Neural cell (in vitro differentiated cells): ENCODE data around the gene FAM171A1. TPM values are rescaled to one million over a fixed set of nuclear protein-coding genes. Genes with fewer than 3 reads are reported as not detected.

Experiments used
- H2AFZ ChIP-seq: fragments of 200-600, 300-800 bp; sonication (generic), shearing (Covaris generic); 2 replicates; pipeline ENCODE4 v1.6.0; 2014; ENCODE audit warnings: low read depth, mild to moderate bottlenecking, antibody characterized with exemption, low read length, moderate library complexity
- H3F3A ChIP-seq: fragments of 200-600 bp; shearing (Covaris generic); 2 replicates; pipeline ENCODE4 v1.6.1; 2016; ENCODE audit warnings: mild to moderate bottlenecking, moderate library complexity, mixed read lengths, antibody characterized with exemption, low read length; ENCODE audit not compliant: insufficient read depth, poor library complexity, severe bottlenecking
- H3K27ac ChIP-seq: fragments of 200-600, 300-800 bp; sonication (generic), shearing (Covaris generic); 2 replicates; pipeline ENCODE4 v1.5.1; 2014; ENCODE audit warnings: mild to moderate bottlenecking, low read length, moderate library complexity
- H3K27me3 ChIP-seq: fragments of 300-800, 200-600 bp; sonication (generic), shearing (Covaris generic); 2 replicates; pipeline ENCODE4 v1.6.0; 2014; ENCODE audit warnings: mild to moderate bottlenecking, low read depth, low read length, moderate library complexity; ENCODE audit not compliant: insufficient read depth
- H3K36me3 ChIP-seq: fragments of 300-800, 200-600 bp; sonication (generic), shearing (Covaris generic); 2 replicates; pipeline ENCODE4 v1.5.1; 2014; ENCODE audit warnings: mild to moderate bottlenecking, antibody characterized with exemption, low read length, moderate library complexity; ENCODE audit not compliant: insufficient read depth
- H3K4me2 ChIP-seq: fragments of 300-800, 200-600 bp; sonication (generic), shearing (Covaris generic); 2 replicates; pipeline ENCODE4 v1.6.0; 2014; ENCODE audit warnings: mild to moderate bottlenecking, low read length
- H3K4me3 ChIP-seq: fragments of 300-800, 200-600 bp; sonication (generic), shearing (Covaris generic); 2 replicates; pipeline ENCODE4 v1.5.1; 2014; ENCODE audit warnings: mild to moderate bottlenecking, low read length, moderate library complexity
- H3K79me2 ChIP-seq: fragments of 200-600 bp; shearing (Covaris generic); replicated peaks from 2 replicates; pipeline ENCODE4 v1.6.0; 2014; ENCODE audit warnings: mild to moderate bottlenecking, low read length, moderate library complexity; ENCODE audit not compliant: insufficient read depth
- H3K9ac ChIP-seq: fragments of 300-800, 200-600 bp; sonication (generic), shearing (Covaris generic); 2 replicates; pipeline ENCODE4 v1.6.1; 2016; ENCODE audit warnings: mild to moderate bottlenecking, low read length, mixed read lengths
- H3K9me2 ChIP-seq: fragments of 200-600 bp; shearing (Covaris generic); 2 replicates; pipeline ENCODE4 v1.6.1; 2016; ENCODE audit warnings: mild to moderate bottlenecking, low read length, mixed read lengths; ENCODE audit not compliant: insufficient read depth
- H3K9me3 ChIP-seq: fragments of 200-600, 300-800 bp; sonication (generic), shearing (Covaris generic); 2 replicates; pipeline ENCODE4 v1.6.1; 2016; ENCODE audit warnings: mild to moderate bottlenecking, mixed run types, low read length, moderate library complexity, mixed read lengths
- H4K20me1 ChIP-seq: fragments of 200-600 bp; shearing (Covaris generic); 2 replicates; pipeline ENCODE4 v1.6.1; 2016; ENCODE audit warnings: mild to moderate bottlenecking, mixed run types; ENCODE audit not compliant: insufficient read depth
- EP300 ChIP-seq: fragments of 450-650 bp; conservative IDR thresholded peaks from 2 replicates; pipeline ENCODE4 v1.6.1; 2014; ENCODE audit warnings: antibody characterized with exemption, mild to moderate bottlenecking, moderate library complexity; ENCODE audit not compliant: poor library complexity, severe bottlenecking
- EZH2 ChIP-seq: fragments of 200-600, 300-800 bp; shearing (Covaris generic), sonication (generic); IDR thresholded peaks from 2 replicates; pipeline ENCODE4 v1.6.1; 2014; ENCODE audit warnings: antibody characterized with exemption, low read length, borderline replicate concordance, mild to moderate bottlenecking; ENCODE audit not compliant: insufficient read depth, poor library complexity, severe bottlenecking
- MXI1 ChIP-seq: fragments of 450-650 bp; conservative IDR thresholded peaks from 2 replicates; pipeline ENCODE4 v1.6.1; 2014; ENCODE audit warnings: antibody characterized with exemption, mild to moderate bottlenecking; ENCODE audit not compliant: poor library complexity, severe bottlenecking
- POLR2AphosphoS5 ChIP-seq: IDR thresholded peaks from 2 replicates; pipeline ENCODE4 v1.6.1; 2012
- RAD21 ChIP-seq: fragments of 450-650 bp; conservative IDR thresholded peaks from 2 replicates; pipeline ENCODE4 v1.6.1; 2014; ENCODE audit warnings: antibody characterized with exemption, mild to moderate bottlenecking, moderate library complexity
- SMC3 ChIP-seq: fragments of 450-650 bp; conservative IDR thresholded peaks from 2 replicates; pipeline ENCODE4 v1.6.1; 2014; ENCODE audit warnings: antibody characterized with exemption, mild to moderate bottlenecking, moderate library complexity; ENCODE audit not compliant: poor library complexity
- TAF1 ChIP-seq: IDR thresholded peaks from 2 replicates; pipeline ENCODE4 v1.6.1; 2012; ENCODE audit warnings: low read depth
- polyA plus RNA-seq: library from polyadenylated mRNA; depleted of rRNA; stranded (reverse); fragments of >200 nt; gene quantifications from 2 replicates; pipeline ENCODE4 v1.2.3, GENCODE V29; 2014
- TF ChIP-seq, protein P1 (sequence below): fragments of 450-650 bp; IDR thresholded peaks from 2 replicates; pipeline ENCODE4 v1.5.1; 2014; ENCODE audit warnings: antibody characterized with exemption, mild to moderate bottlenecking, moderate library complexity; ENCODE audit not compliant: poor library complexity, severe bottlenecking
- TF ChIP-seq, protein P2 (sequence below): IDR thresholded peaks from 2 replicates; pipeline ENCODE4 v1.6.1; 2012; ENCODE audit warnings: borderline replicate concordance

The FAM171A1 gene
- polyA plus RNA-seq, 1 donor from 2014 or later, result 28.8 TPM

DNA sequence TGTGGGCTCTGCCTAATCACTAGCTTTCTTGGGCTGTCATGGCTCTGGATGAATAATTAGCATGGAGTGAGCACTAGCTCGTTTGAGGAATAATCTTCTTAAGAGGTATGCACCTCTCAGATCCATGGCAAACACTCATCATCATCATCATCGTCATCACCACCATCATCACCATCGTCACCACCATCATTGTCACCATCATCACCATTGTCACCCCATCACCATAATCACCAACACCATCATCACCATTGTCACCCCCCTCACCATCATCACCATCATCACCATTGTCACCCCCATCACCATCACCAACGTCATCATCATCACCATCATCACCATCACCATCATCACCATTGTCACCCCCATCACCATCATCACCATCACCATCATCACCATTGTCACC, 141.8 kb downstream of the FAM171A1 start:
- Histone ChIP-seq H3K4me2 (no peak overlapping the region), H2AFZ (no peak overlapping the region), H3K9me2 (no peaks in the 10 kb centered on the region), H3K9ac (no peak overlapping the region), H4K20me1 (no peaks in the 10 kb centered on the region), H3K9me3 (no peaks in the 10 kb centered on the region), H3K79me2 (no peaks in the 10 kb centered on the region), H3K27me3 (no peaks in the 10 kb centered on the region), H3F3A (no peaks in the 10 kb centered on the region), H3K36me3 (no peaks in the 10 kb centered on the region), H3K27ac (no peak overlapping the region), H3K4me3 (no peak overlapping the region)
- TF ChIP-seq RAD21 (no peak), MXI1 (no peak), SMC3 (no peak), TAF1 (no peak), POLR2AphosphoS5 (no peak), EZH2 (no peak), EP300 (no peak)
- TF ChIP-seq, protein P1, sequence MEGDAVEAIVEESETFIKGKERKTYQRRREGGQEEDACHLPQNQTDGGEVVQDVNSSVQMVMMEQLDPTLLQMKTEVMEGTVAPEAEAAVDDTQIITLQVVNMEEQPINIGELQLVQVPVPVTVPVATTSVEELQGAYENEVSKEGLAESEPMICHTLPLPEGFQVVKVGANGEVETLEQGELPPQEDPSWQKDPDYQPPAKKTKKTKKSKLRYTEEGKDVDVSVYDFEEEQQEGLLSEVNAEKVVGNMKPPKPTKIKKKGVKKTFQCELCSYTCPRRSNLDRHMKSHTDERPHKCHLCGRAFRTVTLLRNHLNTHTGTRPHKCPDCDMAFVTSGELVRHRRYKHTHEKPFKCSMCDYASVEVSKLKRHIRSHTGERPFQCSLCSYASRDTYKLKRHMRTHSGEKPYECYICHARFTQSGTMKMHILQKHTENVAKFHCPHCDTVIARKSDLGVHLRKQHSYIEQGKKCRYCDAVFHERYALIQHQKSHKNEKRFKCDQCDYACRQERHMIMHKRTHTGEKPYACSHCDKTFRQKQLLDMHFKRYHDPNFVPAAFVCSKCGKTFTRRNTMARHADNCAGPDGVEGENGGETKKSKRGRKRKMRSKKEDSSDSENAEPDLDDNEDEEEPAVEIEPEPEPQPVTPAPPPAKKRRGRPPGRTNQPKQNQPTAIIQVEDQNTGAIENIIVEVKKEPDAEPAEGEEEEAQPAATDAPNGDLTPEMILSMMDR, result no peak
- TF ChIP-seq, protein P2, sequence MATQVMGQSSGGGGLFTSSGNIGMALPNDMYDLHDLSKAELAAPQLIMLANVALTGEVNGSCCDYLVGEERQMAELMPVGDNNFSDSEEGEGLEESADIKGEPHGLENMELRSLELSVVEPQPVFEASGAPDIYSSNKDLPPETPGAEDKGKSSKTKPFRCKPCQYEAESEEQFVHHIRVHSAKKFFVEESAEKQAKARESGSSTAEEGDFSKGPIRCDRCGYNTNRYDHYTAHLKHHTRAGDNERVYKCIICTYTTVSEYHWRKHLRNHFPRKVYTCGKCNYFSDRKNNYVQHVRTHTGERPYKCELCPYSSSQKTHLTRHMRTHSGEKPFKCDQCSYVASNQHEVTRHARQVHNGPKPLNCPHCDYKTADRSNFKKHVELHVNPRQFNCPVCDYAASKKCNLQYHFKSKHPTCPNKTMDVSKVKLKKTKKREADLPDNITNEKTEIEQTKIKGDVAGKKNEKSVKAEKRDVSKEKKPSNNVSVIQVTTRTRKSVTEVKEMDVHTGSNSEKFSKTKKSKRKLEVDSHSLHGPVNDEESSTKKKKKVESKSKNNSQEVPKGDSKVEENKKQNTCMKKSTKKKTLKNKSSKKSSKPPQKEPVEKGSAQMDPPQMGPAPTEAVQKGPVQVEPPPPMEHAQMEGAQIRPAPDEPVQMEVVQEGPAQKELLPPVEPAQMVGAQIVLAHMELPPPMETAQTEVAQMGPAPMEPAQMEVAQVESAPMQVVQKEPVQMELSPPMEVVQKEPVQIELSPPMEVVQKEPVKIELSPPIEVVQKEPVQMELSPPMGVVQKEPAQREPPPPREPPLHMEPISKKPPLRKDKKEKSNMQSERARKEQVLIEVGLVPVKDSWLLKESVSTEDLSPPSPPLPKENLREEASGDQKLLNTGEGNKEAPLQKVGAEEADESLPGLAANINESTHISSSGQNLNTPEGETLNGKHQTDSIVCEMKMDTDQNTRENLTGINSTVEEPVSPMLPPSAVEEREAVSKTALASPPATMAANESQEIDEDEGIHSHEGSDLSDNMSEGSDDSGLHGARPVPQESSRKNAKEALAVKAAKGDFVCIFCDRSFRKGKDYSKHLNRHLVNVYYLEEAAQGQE, result no peak

DNA sequence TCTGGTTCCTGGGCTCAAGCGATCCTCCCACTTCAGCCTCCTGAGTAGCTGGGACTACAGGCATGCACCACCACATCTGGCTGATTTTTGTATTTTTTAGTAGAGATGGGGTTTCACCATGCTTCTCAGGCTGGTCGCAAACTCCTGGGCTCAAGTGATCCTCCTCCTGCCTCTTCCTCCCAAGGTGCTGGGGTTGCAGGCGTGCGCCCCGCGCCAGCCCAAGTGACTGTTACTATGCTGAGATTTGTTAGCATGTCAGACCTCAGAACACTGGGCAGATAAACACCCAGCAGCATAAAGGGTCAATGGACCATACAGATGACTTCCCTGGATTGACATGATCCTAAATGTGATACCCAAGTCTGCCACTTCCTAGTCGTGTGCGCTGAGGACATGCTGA, 142.7 kb downstream of the FAM171A1 start:
- Histone ChIP-seq H3K4me3 (no peak overlapping the region), H3K9ac (no peak overlapping the region), H3F3A (no peaks in the 10 kb centered on the region), H3K27ac (no peak overlapping the region), H4K20me1 (no peaks in the 10 kb centered on the region), H3K4me2 (no peak overlapping the region), H3K9me3 (no peaks in the 10 kb centered on the region), H3K9me2 (no peaks in the 10 kb centered on the region), H3K79me2 (no peaks in the 10 kb centered on the region), H2AFZ (no peak overlapping the region), H3K27me3 (no peaks in the 10 kb centered on the region), H3K36me3 (no peaks in the 10 kb centered on the region)
- TF ChIP-seq, protein P2, result no peak
- TF ChIP-seq EP300 (no peak), POLR2AphosphoS5 (no peak)
- TF ChIP-seq, protein P1, result no peak
